GM18517 (cell line): ENCODE results near the gene PMM1.
"Not testable (repeated sequence)": the region's sequence is repeated elsewhere in the genome, so short reads cannot be mapped to it uniquely, and the experiment has no call there.

ENCODE experiments used
- ATAC-seq: cut with Tn5 transposase; IDR thresholded peaks from one replicate; pipeline ENCODE4 v1.9.1; 2021; ENCODE audit warnings: mild to moderate bottlenecking, moderate library complexity; ENCODE audit not compliant: unreplicated experiment

PMM1 gene

DNA sequence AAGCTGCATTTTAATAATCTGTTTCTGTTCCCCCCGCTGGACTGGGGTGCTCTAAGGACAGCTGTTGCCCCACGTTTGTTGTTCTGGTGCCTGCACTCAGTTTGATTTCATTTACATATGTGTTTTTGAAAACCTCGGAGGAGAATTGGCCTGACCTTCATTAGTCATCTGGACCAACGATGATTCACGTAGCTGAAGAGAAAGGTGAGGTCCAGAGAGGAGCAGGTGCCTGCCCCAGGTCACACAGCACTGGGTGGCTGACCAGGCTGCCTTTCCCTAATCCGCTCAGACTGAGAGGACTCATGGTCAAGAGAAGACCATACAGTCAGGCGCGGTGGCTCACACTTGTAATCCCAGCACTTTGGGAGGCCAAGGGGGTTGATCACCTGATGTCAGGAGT lies 25.1 kb downstream of the PMM1 start:
- ATAC-seq = no peak

GRCh38 chr22:41563051-41563711 lies 26.5 kb downstream of the PMM1 start:
- no peak for ATAC-seq

GRCh38 chr22:41562461-41562860 lies 27.2 kb downstream of the PMM1 start:
- ATAC-seq = no peak

- ATAC-seq = no peak
These were observed 27.9 kb downstream of the PMM1 start for GRCh38 chr22:41561788-41562187.

- ATAC-seq = no peak
These were observed 28.3 kb downstream of the PMM1 start for GRCh38 chr22:41561335-41561734.

GRCh38 chr22:41560095-41560471 lies 29.6 kb downstream of the PMM1 start:
- ATAC-seq = no peak

- ATAC-seq = not testable (repeated sequence)
These were observed 31.4 kb downstream of the PMM1 start for GRCh38 chr22:41558241-41558630.

DNA sequence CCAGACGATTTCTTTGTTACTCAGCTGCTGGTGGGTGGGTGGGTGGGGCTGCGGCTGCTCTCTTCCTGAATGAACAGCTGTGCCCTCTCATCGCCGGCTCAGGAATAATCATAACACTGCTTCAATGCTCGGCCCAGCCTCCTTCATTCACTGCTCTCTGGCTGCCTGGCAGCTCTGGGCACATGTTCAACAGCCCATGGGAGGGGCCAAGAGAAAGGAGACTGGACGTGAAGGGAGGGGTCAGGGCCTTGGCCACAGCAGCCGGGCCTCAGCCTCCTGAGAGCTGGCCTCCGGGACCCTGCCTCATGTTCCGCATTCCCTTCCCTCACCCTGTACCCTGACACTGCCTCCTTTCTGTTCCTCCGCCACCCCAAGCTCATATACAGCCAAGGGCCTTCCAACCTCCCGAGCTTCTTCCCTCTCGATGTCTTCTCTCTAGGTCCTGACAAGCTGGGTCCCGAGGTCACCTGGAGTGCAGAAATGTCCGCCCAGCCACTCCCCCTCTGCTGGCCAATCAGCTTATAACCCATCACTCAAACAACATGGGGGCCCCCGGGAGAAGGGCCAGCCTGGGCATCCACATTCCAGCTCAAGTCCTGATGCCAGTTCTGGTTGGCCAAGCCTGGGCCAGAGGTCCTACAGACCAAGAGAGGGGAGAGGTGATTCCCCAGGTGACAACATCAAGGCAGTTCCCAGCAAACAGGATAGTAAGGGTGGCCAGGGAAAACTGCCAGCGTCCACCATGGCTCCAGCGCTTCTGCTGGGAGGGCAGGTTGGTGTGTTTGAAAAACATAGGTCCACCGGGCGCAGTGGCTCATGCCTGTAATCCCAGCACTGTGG lies 32.0 kb downstream of the PMM1 start:
- ATAC-seq = no peak

DNA sequence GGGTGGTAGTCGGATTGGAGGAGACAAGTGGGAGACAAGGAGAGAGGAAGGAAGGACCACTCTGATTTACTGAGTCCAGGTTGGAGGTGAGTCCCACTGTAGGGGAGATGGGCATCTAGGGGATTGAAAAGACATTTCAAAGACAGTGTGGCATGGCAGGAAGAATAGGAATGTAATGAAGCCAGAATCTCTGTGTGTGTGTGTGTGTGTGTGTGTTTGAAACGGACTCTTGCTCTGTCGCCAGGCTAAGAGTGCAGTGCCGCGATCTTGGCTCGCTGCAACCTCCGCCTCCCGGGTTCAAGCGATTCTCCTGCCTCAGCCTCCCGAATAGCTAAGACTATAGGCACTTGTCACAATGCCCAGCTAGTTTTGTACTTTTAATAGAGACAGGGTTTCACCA lies 33.1 kb downstream of the PMM1 start:
- ATAC-seq = no peak

DNA sequence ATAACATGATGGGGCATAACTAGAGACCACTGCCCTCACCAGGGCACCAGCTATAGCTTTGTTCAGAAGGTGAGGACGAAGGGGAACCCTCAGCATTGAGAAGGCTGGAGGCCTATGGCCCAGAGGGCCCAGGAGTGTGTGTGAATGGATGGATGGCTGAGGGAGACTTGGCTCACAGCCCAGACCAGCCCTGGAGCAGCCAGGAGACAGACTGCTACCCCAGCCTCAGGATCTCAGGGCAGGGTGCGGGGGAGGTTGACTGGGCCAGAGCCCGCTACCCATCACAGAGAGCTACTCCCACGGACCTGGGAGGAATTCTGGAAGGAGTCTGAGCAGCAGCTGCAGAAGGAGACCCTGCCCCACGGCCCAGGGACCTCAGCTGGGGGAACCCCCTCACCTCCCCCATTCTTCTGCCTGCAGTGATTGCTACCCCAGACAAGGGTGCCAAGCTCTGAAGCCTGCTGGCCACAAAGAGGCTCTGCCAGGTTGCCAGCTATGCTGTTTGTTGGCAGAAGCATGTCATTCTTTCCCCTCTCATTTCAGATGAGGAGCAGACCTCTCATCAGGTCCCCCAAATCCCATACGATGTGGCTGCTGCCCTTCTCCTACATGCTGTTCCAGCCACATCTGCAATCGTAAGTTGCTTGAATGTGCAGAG lies 34.2 kb downstream of the PMM1 start:
- no peak for ATAC-seq

- no peak for ATAC-seq
These were observed 37.6 kb downstream of the PMM1 start for GRCh38 chr22:41551877-41552582.

DNA sequence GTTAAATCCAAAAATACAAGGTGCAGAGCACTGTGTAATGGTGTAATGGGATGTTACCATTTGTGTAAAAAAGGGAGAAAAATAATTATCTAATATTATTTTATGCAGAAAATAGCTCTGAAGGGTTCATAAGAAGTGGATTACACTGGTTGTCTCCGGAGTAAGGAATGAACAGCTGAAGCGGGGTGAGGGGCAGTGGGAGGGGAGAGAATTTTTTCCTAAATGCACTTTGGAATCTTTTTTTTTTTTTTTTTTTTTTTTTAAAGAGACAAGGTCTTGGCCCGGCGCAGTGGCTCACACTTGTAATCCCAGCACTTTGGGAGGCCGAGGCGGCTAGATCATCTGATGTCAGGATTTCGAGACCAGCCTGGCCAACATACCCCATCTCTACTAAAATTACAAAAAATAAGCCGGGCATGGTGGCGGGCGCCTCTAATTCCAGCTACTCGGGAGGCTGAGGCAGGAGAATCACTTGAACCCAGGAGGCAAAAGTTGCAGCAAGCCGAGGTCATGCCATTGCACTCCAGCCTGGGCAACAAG lies 38.6 kb downstream of the PMM1 start:
- no peak for ATAC-seq

- ATAC-seq = no peak
These were observed 40.8 kb downstream of the PMM1 start for GRCh38 chr22:41548830-41549211.

GRCh38 chr22:41544671-41545476 lies 44.8 kb downstream of the PMM1 start:
- no peak for ATAC-seq

GRCh38 chr22:41543854-41544670 lies 45.6 kb downstream of the PMM1 start, which contains the start of gene POLR3H:
TSS of gene POLR3H (minus strand) at chr22:41544470. CDS start at chr22:41544101, 369 bp downstream.
- peak; percentile 76 for ATAC-seq

GRCh38 chr22:41542224-41542623 lies 47.4 kb downstream of the PMM1 start:
- no peak for ATAC-seq

GRCh38 chr22:41541484-41541883 lies 48.2 kb downstream of the PMM1 start:
- ATAC-seq = no peak

- no peak for ATAC-seq
These were observed 49.3 kb downstream of the PMM1 start for GRCh38 chr22:41540365-41540764.

- no peak for ATAC-seq
These were observed 49.7 kb downstream of the PMM1 start for GRCh38 chr22:41540006-41540315.
